Measurements from ENCODE around the gene INPP5A. TPM values are rescaled to one million over a fixed set of nuclear protein-coding genes. Genes with fewer than 3 reads are reported as not detected.

INPP5A gene
- total RNA-seq, 2 donors from 2014 or later = 9.2 to 14.5 TPM

- ATAC-seq (no peak), DNase-seq (peak in 2 of 4 donors; percentile 0 to 2)
- no peak overlapping the region for H3K27ac ChIP-seq
These were observed 25.5 kb upstream of the INPP5A start for GRCh38 chr10:132512052-132512442.

GRCh38 chr10:132512693-132513345 is 24.8 kb upstream of the INPP5A start:
- Histone ChIP-seq H3K27me3 (no peaks in the 10 kb centered on the region), H3K4me3 (no peak overlapping the region), H3K9me3 (no peaks in the 10 kb centered on the region), H3K27ac (no peak overlapping the region), H3K4me1 (peaks cover 31% of the 10 kb centered on the region), H3K36me3 (replicated peaks in 1 of 2; ENCODE audit: insufficient read depth in 1 of 2, low read depth in 2 of 2) (no peaks in the 10 kb centered on the region)
- peak in 2 of 4 donors; percentile 2 to 4 for DNase-seq
- no peak for ATAC-seq
- intact Hi-C loops (cut with DNase I) = no loop called here
- TF ChIP-seq CTCF (IDR thresholded peaks at IDR 0.05) (no peak), POLR2A (IDR thresholded peaks at IDR 0.05) (no peak)
- 91 to 95% methylated on average over 9 of the region's 9 CpGs for WGBS, 2 donors

More at GRCh38 chr10:132512052-132512442, 25.5 kb upstream of the INPP5A start:
- Histone ChIP-seq H3K9me3 (no peaks in the 10 kb centered on the region), H3K4me1 (peaks cover 24% of the 10 kb centered on the region), H3K4me3 (no peak overlapping the region), H3K27me3 (no peaks in the 10 kb centered on the region), H3K36me3 (replicated peaks in 1 of 2; ENCODE audit: insufficient read depth in 1 of 2, low read depth in 2 of 2) (no peaks in the 10 kb centered on the region)
- TF ChIP-seq POLR2A (IDR thresholded peaks at IDR 0.05) = no peak
- no peak for TF ChIP-seq CTCF (IDR thresholded peaks at IDR 0.05)
- intact Hi-C loops (cut with DNase I) = no loop called here
- WGBS, 2 donors = 76 to 82% methylated on average over 1 of the region's 1 CpG

GRCh38 chr10:132514821-132515520 is 22.6 kb upstream of the INPP5A start:
- ATAC-seq = no peak
- H3K4me1 ChIP-seq = peaks cover 52% of the 10 kb centered on the region
- no peaks in the 10 kb centered on the region for H3K9me3 ChIP-seq
- H3K36me3 ChIP-seq (replicated peaks in 1 of 2; ENCODE audit: insufficient read depth in 1 of 2, low read depth in 2 of 2) = no peaks in the 10 kb centered on the region
- intact Hi-C loops (cut with DNase I) = no loop called here
- no peak overlapping the region for H3K4me3 ChIP-seq
- no peak for TF ChIP-seq CTCF (IDR thresholded peaks at IDR 0.05)
- no peak for TF ChIP-seq POLR2A (IDR thresholded peaks at IDR 0.05)
- 43 to 62% methylated on average over 12 to 21 of the region's 21 CpGs for WGBS, 2 donors
- peak; percentile 24 to 65 (median 46) for DNase-seq
- no peaks in the 10 kb centered on the region for H3K27me3 ChIP-seq
- peak overlapping the region; percentile 22 to 94 (median 92) for H3K27ac ChIP-seq

GRCh38 chr10:132515811-132516726 is 21.5 kb upstream of the INPP5A start:
- ATAC-seq (no peak), DNase-seq (peak in 3 of 4 donors; percentile 17 to 32 (median 29))
- Histone ChIP-seq H3K36me3 (replicated peaks in 1 of 2; ENCODE audit: insufficient read depth in 1 of 2, low read depth in 2 of 2) (no peaks in the 10 kb centered on the region), H3K4me1 (peaks cover 60% of the 10 kb centered on the region), H3K9me3 (no peaks in the 10 kb centered on the region), H3K27ac (peak overlapping the region; percentile 79 to 94 (median 92)), H3K4me3 (no peak overlapping the region), H3K27me3 (no peaks in the 10 kb centered on the region)
- 55 to 65% methylated on average over 16 to 19 of the region's 19 CpGs for WGBS, 2 donors
- TF ChIP-seq CTCF (IDR thresholded peaks at IDR 0.05) (no peak), POLR2A (IDR thresholded peaks at IDR 0.05) (no peak)
- intact Hi-C loops (cut with DNase I) = no loop called here
